Measurements from ENCODE around the gene PCDHA3.
"Not testable (repeated sequence)": the region's sequence is repeated elsewhere in the genome, so short reads cannot be mapped to it uniquely, and the experiment has no call there.

PCDHA3 gene

DNA sequence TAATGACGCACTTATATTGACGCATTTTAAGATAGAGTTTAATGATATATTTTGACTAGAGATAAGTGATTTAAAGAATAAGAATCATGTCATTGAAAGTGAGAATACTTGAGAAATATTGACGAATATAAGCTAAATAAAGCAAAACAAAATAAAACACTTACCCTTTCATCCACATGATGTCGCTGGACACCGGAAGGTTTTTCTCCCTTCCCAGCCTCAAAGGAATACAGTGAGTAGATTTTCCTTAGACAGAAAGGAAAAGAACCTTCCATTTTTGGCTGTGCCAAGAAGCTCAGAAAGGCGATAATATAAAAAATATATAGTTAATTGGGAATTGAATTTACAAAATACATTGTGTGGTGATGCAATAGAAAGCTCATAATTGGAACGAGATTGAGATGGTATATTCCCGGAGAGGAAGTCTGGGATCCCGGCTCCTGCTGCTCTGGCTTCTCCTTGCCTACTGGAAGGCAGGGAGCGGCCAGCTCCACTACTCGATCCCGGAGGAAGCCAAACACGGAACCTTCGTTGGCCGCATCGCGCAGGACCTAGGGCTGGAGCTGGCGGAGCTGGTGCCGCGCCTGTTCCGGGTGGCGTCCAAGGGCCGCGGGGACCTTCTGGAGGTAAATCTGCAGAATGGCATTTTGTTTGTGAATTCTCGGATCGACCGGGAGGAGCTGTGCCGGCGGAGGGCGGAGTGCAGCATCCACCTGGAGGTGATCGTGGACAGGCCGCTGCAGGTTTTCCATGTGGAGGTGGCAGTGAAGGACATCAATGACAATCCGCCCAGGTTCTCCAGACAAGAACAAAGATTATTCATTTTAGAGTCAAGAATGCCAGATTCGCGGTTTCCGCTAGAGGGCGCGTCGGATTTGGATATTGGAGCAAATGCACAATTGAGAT is 20.8 kb downstream of the PCDHA3 start, which contains the start of gene PCDHA5:
TSS of gene PCDHA5 (plus strand) at position 239 of the 906 bp plus-strand sequence.
- DNase-seq (ENCODE audit: low read depth): no peak

DNA sequence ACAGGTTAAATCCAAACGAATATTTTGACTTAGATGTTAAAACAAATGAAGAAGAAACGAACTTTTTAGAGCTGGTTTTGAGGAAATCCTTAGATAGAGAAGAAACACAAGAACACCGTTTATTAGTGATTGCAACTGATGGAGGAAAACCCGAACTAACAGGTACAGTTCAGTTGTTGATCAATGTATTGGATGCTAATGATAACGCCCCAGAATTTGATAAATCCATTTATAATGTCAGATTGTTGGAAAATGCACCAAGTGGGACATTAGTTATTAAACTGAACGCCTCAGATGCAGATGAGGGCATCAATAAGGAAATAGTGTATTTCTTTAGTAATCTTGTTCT is 21.4 kb downstream of the PCDHA3 start:
- DNase-seq (ENCODE audit: low read depth): no peak

DNA sequence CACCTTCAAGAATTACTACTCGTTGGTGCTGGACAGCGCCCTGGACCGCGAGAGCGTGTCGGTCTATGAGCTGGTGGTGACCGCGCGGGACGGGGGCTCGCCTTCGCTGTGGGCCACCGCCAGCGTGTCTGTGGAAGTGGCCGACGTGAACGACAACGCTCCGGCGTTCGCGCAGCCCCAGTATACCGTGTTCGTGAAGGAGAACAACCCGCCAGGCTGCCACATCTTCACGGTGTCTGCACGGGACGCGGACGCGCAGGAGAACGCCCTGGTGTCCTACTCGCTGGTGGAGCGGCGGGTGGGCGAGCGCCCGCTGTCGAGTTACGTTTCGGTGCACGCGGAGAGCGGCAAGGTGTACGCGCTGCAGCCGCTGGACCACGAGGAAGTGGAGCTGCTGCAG is 22.1 kb downstream of the PCDHA3 start:
- not testable (repeated sequence) for DNase-seq (ENCODE audit: low read depth)

DNA sequence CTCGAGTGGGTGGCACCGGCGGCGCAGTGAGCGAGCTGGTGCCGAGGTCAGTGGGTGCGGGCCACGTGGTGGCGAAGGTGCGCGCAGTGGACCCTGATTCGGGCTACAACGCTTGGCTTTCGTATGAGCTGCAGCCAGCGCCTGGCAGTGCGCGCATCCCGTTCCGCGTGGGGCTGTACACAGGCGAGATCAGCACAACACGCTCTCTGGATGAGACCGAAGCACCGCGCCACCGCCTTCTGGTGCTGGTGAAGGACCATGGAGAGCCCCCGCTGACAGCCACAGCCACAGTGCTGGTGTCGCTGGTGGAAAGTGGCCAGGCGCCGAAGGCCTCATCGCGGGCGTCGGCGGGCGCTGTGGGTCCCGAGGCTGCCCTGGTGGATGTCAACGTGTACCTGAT is 22.6 kb downstream of the PCDHA3 start:
- DNase-seq (ENCODE audit: low read depth): no peak

DNA sequence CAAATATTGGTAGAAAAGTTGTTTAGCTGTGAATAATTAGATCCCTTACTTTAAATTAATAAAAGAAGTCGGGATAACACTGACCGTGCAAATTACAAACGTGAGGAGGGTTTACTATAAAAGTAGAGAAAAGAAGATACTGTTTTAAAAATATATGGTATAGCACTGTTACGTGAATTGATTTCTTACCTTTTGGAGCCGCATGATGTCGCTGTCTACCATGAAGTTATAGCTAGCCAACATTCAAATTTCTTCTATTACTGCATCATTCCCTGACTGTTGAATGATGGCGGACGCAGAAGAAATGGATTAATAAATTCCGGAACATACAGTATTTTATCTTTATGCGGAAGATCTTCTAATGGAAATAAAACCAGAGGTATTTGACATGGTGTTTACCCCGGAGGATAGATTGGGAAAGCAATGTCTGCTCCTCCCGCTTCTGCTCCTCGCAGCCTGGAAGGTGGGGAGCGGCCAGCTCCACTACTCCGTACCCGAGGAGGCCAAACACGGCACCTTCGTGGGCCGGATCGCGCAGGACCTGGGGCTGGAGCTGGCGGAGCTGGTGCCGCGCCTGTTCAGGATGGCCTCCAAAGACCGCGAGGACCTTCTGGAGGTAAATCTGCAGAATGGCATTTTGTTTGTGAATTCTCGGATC is 27.0 kb downstream of the PCDHA3 start, which contains the start of gene PCDHA6:
TSS of gene PCDHA6 (plus strand) at position 257 of the 658 bp plus-strand sequence. CDS start at position 389, 132 bp downstream.
- no peak for DNase-seq (ENCODE audit: low read depth)

DNA sequence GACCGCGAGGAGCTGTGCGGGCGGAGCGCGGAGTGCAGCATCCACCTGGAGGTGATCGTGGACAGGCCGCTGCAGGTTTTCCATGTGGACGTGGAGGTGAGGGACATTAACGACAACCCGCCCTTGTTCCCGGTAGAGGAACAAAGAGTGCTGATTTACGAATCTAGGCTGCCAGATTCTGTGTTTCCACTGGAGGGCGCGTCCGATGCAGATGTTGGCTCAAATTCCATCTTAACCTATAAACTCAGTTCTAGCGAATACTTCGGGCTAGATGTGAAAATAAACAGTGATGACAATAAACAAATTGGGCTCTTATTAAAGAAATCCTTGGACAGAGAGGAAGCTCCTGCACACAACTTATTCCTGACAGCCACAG is 27.5 kb downstream of the PCDHA3 start:
- no peak for DNase-seq (ENCODE audit: low read depth)

DNA sequence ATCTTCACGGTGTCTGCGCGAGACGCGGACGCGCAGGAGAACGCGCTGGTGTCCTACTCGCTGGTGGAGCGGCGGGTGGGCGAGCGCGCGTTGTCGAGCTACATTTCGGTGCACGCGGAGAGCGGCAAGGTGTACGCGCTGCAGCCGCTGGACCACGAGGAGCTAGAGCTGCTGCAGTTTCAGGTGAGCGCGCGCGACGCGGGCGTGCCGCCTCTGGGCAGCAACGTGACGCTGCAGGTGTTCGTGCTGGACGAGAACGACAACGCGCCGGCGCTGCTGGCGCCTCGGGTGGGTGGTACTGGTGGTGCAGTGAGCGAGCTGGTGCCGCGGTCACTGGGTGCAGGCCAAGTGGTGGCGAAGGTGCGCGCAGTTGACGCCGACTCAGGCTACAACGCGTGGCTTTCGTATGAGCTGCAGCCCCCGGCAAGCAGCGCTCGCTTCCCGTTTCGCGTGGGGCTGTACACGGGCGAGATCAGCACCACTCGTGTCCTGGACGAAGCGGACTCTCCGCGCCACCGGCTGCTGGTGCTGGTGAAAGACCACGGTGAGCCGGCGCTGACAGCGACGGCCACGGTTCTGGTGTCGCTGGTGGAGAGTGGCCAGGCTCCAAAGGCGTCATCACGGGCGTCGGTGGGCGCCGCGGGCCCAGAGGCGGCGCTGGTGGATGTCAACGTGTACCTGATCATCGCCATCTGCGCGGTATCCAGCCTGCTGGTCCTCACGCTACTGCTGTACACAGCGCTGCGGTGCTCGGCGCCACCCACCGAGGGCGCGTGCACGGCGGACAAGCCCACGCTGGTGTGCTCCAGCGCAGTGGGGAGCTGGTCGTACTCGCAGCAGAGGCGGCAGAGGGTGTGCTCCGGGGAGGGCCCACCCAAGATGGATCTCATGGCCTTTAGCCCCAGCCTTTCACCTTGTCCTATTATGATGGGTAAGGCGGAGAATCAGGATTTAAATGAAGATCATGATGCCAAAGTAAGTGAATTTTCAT is 28.9 kb downstream of the PCDHA3 start:
- DNase-seq (ENCODE audit: low read depth): not testable (repeated sequence)

DNA sequence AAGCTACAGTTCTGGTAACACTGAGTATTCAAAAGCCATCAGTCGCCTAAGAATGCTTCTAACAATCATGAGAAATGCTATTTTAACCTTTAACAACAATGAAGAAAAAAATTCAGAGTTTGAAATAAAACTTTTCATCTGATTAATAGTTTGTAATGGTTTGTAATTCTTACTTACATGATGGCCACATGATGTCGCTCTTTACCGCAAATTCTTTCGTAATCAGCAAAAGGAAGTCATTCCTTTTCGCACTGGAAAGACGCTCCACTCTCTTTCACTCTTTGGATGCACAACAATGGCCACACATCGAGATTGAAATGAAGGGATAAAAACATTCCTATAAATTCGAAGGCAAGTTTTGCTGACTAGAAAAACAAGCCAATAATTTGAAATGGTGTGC is 33.1 kb downstream of the PCDHA3 start, which contains the start of gene PCDHA7:
TSS of gene PCDHA7 (plus strand) at position 277 of the 400 bp plus-strand sequence. CDS start at position 392, 115 bp downstream.
- no peak for DNase-seq (ENCODE audit: low read depth)

DNA sequence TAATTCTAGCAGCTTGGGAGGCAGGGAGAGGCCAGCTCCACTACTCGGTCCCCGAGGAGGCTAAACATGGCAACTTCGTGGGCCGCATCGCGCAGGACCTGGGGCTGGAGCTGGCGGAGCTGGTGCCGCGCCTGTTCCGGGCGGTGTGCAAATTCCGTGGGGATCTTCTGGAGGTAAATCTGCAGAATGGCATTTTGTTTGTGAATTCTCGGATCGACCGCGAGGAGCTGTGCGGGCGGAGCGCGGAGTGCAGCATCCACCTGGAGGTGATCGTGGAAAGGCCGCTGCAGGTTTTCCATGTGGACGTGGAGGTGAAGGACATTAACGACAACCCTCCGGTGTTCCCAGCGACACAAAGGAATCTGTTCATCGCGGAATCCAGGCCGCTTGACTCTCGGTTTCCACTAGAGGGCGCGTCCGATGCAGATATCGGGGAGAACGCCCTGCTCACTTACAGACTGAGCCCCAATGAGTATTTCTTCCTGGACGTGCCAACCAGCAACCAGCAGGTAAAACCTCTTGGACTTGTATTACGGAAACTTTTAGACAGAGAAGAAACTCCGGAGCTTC is 33.7 kb downstream of the PCDHA3 start:
- DNase-seq (ENCODE audit: low read depth): not testable (repeated sequence)

DNA sequence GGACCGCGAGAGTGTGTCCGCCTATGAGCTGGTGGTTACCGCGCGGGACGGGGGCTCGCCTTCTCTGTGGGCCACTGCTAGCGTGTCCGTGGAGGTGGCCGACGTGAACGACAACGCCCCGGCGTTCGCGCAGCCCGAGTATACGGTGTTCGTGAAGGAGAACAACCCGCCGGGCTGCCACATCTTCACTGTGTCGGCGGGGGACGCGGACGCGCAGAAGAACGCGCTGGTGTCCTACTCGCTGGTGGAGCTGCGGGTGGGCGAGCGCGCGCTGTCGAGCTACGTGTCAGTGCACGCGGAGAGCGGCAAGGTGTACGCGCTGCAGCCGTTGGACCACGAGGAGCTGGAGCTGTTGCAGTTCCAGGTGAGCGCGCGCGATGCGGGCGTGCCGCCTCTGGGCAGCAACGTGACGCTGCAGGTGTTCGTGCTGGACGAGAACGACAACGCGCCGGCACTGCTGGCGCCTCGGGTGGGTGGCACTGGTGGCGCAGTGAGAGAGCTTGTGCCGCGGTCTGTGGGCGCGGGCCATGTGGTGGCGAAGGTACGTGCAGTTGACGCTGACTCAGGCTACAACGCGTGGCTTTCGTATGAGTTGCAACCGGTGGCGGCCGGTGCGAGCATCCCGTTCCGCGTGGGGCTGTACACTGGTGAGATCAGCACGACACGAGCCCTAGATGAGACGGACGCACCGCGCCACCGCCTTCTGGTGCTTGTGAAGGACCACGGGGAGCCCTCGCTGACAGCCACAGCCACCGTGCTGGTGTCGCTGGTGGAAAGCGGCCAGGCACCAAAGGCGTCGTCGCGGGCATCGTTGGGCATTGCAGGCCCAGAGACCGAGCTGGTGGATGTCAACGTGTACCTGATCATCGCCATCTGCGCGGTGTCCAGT is 35.0 kb downstream of the PCDHA3 start:
- no peak for DNase-seq (ENCODE audit: low read depth)

DNA sequence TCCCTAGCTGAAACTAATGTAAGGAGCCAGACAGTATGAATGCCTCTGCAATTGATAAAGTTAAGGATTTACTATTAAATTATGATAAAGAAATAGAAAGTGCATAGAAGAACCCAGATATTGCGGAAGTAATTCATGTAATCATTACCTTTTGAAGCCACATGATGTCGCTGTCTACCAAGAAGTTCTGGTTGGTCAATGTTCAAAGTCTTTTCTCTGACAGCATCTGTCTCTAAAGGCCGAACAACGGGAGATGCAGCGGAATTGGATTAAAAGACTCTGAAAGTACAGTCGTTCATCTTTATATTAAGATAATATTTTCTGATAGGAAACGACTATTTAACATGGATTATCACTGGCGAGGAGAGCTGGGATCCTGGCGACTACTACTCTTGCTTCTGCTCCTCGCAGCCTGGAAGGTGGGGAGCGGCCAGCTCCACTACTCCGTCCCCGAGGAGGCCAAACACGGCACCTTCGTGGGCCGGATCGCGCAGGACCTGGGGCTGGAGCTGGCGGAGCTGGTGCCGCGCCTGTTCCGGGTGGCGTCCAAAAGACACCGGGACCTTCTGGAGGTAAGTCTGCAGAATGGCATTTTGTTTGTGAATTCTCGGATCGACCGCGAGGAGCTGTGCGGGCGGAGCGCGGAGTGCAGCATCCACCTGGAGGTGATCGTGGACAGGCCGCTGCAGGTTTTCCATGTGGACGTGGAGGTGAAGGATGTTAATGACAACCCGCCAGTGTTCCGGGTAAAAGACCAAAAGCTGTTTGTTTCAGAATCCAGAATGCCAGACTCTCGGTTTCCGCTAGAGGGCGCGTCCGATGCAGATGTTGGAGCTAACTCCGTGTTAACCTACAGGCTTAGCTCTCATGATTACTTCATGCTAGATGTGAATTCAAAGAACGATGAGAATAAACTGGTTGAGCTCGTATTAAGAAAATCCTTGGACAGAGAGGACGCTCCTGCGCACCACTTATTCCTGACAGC is 40.4 kb downstream of the PCDHA3 start, which contains the start of gene PCDHA8:
TSS of gene PCDHA8 (plus strand) at position 210 of the 985 bp plus-strand sequence. CDS start at position 345, 135 bp downstream.
- DNase-seq (ENCODE audit: low read depth): no peak

DNA sequence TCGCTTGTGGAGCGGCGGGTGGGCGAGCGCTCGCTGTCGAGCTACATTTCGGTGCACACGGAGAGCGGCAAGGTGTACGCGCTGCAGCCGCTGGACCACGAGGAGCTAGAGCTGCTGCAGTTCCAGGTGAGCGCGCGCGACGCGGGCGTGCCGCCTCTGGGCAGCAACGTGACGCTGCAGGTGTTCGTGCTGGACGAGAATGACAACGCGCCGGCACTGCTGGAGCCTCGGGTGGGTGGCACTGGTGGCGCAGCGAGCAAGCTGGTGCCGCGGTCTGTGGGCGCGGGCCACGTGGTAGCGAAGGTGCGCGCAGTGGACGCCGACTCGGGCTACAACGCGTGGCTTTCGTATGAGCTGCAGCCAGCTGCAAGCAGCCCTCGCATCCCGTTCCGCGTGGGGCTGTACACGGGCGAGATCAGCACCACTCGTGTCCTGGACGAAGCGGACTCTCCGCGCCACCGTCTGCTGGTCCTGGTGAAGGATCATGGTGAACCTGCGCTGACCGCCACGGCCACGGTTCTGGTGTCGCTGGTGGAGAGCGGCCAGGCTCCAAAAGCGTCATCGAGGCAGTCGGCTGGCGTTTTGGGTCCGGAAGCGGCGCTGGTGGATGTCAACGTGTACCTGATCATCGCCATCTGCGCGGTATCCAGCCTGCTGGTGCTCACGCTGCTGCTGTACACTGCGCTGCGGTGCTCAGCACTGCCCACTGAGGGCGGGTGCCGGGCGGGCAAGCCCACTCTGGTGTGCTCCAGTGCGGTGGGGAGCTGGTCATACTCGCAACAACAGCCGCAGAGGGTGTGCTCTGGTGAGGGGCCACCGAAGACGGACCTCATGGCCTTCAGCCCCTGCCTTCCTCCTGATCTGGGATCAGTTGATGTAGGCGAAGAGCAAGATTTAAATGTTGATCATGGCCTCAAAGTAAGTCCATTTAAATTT is 42.2 kb downstream of the PCDHA3 start:
- DNase-seq (ENCODE audit: low read depth): no peak

DNA sequence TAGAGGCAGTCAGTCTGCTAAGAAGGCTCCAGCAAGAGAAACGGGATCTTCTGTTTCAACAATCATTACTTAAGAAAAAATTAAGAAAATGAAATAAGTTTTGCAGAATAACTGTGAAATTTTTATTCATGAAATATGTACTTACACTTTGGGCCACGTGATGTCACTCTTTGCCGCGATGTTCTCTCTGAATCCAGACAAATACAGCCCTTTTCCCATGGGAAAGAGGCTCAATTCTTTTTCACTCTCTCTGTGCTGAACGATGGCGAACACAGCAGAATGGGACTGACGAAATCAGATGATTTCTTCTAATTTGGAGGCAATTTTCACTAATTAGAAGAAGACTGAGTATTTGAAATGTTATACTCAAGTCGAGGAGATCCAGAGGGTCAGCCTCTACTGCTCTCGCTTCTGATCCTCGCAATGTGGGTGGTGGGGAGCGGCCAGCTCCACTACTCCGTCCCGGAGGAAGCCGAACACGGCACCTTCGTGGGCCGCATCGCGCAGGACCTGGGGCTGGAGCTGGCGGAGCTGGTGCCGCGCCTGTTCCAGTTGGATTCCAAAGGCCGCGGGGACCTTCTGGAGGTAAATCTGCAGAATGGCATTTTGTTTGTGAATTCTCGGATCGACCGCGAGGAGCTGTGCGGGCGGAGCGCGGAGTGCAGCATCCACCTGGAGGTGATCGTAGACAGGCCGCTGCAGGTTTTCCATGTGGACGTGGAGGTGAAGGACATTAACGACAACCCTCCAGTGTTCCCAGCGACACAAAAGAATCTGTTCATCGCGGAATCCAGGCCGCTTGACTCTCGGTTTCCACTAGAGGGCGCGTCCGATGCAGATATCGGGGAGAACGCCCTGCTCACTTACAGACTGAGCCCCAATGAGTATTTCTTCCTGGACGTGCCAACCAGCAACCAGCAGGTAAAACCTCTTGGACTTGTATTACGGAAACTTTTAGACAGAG is 47.6 kb downstream of the PCDHA3 start, which contains the start of gene PCDHA9:
TSS of gene PCDHA9 (plus strand) at position 244 of the 964 bp plus-strand sequence. CDS start at position 358, 114 bp downstream.
- DNase-seq (ENCODE audit: low read depth): not testable (repeated sequence)

DNA sequence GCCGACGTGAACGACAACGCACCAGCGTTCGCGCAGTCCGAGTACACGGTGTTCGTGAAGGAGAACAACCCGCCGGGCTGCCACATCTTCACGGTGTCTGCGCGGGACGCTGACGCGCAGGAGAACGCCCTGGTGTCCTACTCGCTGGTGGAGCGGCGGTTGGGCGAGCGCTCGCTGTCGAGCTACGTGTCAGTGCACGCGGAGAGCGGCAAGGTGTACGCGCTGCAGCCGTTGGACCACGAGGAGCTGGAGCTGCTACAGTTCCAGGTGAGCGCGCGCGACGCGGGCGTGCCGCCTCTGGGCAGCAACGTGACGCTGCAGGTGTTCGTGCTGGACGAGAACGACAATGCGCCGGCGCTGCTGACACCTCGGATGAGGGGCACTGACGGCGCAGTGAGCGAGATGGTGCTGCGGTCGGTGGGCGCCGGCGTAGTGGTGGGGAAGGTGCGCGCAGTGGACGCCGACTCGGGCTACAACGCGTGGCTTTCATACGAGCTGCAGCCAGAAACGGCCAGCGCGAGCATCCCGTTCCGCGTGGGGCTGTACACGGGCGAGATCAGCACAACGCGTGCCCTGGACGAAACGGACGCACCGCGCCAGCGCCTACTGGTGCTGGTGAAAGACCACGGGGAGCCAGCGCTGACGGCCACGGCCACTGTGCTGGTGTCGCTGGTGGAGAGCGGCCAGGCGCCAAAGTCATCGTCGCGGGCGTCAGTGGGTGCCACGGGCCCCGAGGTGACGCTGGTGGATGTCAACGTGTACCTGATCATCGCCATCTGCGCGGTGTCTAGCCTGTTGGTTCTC is 49.2 kb downstream of the PCDHA3 start:
- not testable (repeated sequence) for DNase-seq (ENCODE audit: low read depth)

Data from activated T-helper 9 cell treated with anti-CD3 and anti-CD28 coated beads, Interleukin-2, amount 50 U/mL, for 16 hours (primary cell).